DND-41 (cell line): ENCODE data around the gene FOXN3.

Experiments used
- ATAC-seq: fragments of 200-7000 bp; cut with Tn5 transposase; 3 replicates; pipeline ENCODE4 v1.9.1; 2021; ENCODE audit warnings: low read depth; ENCODE audit not compliant: insufficient read depth
- DNase-seq: peaks from one replicate; pipeline ENCODE4 v3.0.0-alpha.2; 2020
- H2AFZ ChIP-seq: 2 replicates; pipeline ENCODE4 v1.6.0; 2012; ENCODE audit warnings: low read depth, low read length
- H3K27ac ChIP-seq: 2 replicates; pipeline ENCODE4 v1.5.1; 2012; ENCODE audit warnings: low read length, inconsistent platforms
- H3K27me3 ChIP-seq: fragments of 200-600 bp; sonication (generic); 2 replicates; pipeline ENCODE4 v1.6.0; 2012; ENCODE audit warnings: low read length, mild to moderate bottlenecking, inconsistent platforms; ENCODE audit not compliant: insufficient read depth, poor library complexity
- H3K36me3 ChIP-seq: 2 replicates; pipeline ENCODE4 v1.5.1; 2012; ENCODE audit warnings: low read length, inconsistent platforms; ENCODE audit not compliant: insufficient read depth
- H3K4me1 ChIP-seq: 2 replicates; pipeline ENCODE4 v1.5.1; 2012; ENCODE audit warnings: mild to moderate bottlenecking, low read length; ENCODE audit not compliant: insufficient read depth
- H3K4me2 ChIP-seq: 2 replicates; pipeline ENCODE4 v1.6.0; 2012; ENCODE audit warnings: mild to moderate bottlenecking, moderate library complexity, low read length, inconsistent platforms; ENCODE audit not compliant: insufficient read depth
- H3K4me3 ChIP-seq, 2 experiments: fragments of 200-600 bp in 1 of 2; shearing (Covaris generic) in 1 of 2; 2 replicates each; pipeline ENCODE4 v1.5.1; 2012 to 2016; ENCODE audit warnings: inconsistent platforms in 2 of 2, low read length in 2 of 2, mild to moderate bottlenecking in 2 of 2, low read depth in 1 of 2, moderate library complexity in 1 of 2
- H3K79me2 ChIP-seq: 2 replicates; pipeline ENCODE4 v1.6.0; 2012; ENCODE audit warnings: low read length, inconsistent platforms; ENCODE audit not compliant: insufficient read depth
- H3K9ac ChIP-seq: 2 replicates; pipeline ENCODE4 v1.6.0; 2012; ENCODE audit warnings: low read depth, mild to moderate bottlenecking, inconsistent platforms, low read length, moderate library complexity
- H3K9me3 ChIP-seq: 2 replicates; pipeline ENCODE4 v1.5.1; 2012; ENCODE audit warnings: low read length, moderate library complexity, mild to moderate bottlenecking, inconsistent platforms; ENCODE audit not compliant: insufficient read depth, severe bottlenecking
- H4K20me1 ChIP-seq: 2 replicates; pipeline ENCODE4 v1.6.0; 2012; ENCODE audit warnings: low read length; ENCODE audit not compliant: insufficient read depth
- CTCF ChIP-seq: IDR thresholded peaks from 2 replicates; pipeline ENCODE4 v1.5.1; 2012; ENCODE audit warnings: borderline replicate concordance, low read length, moderate library complexity, mild to moderate bottlenecking; ENCODE audit not compliant: poor library complexity, severe bottlenecking; ENCODE audit errors: extremely low read depth
- EZH2 ChIP-seq: IDR thresholded peaks from 3 replicates; pipeline ENCODE4 v1.6.1; 2012; ENCODE audit warnings: borderline replicate concordance, low read depth, mild to moderate bottlenecking, moderate library complexity, low read length, inconsistent platforms; ENCODE audit not compliant: severe bottlenecking

Gene FOXN3

GRCh38 chr14:89351516-89352404, 65.3 kb downstream of the FOXN3 start:
- H3K27me3 ChIP-seq, result no peaks in the 10 kb centered on the region
- peaks cover 39% of the 10 kb centered on the region for H3K36me3 ChIP-seq
- peak; percentile 92 for ATAC-seq
- H3K4me1 ChIP-seq, result peaks cover 32% of the 10 kb centered on the region
- H4K20me1 ChIP-seq, result 0 out of 2 replicates have a peak, but pooled peaks cover 6% of the 10 kb centered on the region
- peak overlapping the region; percentile 45; the same call in 1 of the 2 replicates for H2AFZ ChIP-seq
- peak; percentile 67 for DNase-seq
- H3K4me2 ChIP-seq, result peak overlapping the region; percentile 41
- H3K9me3 ChIP-seq, result no peaks in the 10 kb centered on the region
- peaks cover 80% of the 10 kb centered on the region for H3K79me2 ChIP-seq
- H3K9ac ChIP-seq, result peak overlapping the region; percentile 46
- H3K27ac ChIP-seq, result peak overlapping the region; percentile 94
- TF ChIP-seq EZH2 (no peak), CTCF (no peak)
- no peak overlapping the region; a peak in 1 of 4 replicates for H3K4me3 ChIP-seq

- Histone ChIP-seq H3K9ac (peak overlapping the region; percentile 46), H3K4me1 (peaks cover 32% of the 10 kb centered on the region), H3K27me3 (no peaks in the 10 kb centered on the region), H3K36me3 (peaks cover 40% of the 10 kb centered on the region), H2AFZ (no peak overlapping the region), H3K27ac (peak overlapping the region; percentile 94), H3K4me2 (peak overlapping the region; percentile 41), H4K20me1 (0 out of 2 replicates have a peak, but pooled peaks cover 6% of the 10 kb centered on the region), H3K79me2 (peaks cover 80% of the 10 kb centered on the region), H3K4me3 (peak overlapping the region in 1 of 2 experiments; percentile 16; a peak in 1 of 4 replicates), H3K9me3 (no peaks in the 10 kb centered on the region)
- DNase-seq, result no peak
- ATAC-seq, result no peak
- TF ChIP-seq EZH2 (no peak), CTCF (no peak)
Observed at GRCh38 chr14:89351221-89351515, 65.9 kb downstream of the FOXN3 start.

GRCh38 chr14:89350152-89350551, 66.9 kb downstream of the FOXN3 start:
- Histone ChIP-seq H3K79me2 (peaks cover 83% of the 10 kb centered on the region), H3K27me3 (no peaks in the 10 kb centered on the region), H3K27ac (peak overlapping the region; percentile 15; the same call in 1 of the 2 replicates), H3K36me3 (peaks cover 49% of the 10 kb centered on the region), H3K4me1 (peaks cover 32% of the 10 kb centered on the region), H3K9me3 (no peaks in the 10 kb centered on the region), H2AFZ (no peak overlapping the region), H3K4me2 (no peak overlapping the region), H4K20me1 (0 out of 2 replicates have a peak, but pooled peaks cover 6% of the 10 kb centered on the region), H3K9ac (no peak overlapping the region), H3K4me3 (no peak overlapping the region)
- no peak for TF ChIP-seq EZH2
- no peak for TF ChIP-seq CTCF
- DNase-seq (no peak), ATAC-seq (no peak)
